Measurements from ENCODE around the gene ZNF419.
"Not testable (repeated sequence)": the region's sequence is repeated elsewhere in the genome, so short reads cannot be mapped to it uniquely, and the experiment has no call there.

ZNF419 gene

GRCh38 chr19:57487477-57488298 lies at the start of gene ZNF419:
Gene ZNF419 (plus strand): TSS chr19:57487750. CDS start chr19:57487951, 201 bp downstream.
- DNase-seq, result peak; percentile 87

GRCh38 chr19:57437931-57438330 lies 49.6 kb upstream of the ZNF419 start:
- no peak for DNase-seq

GRCh38 chr19:57438925-57439324 lies 48.6 kb upstream of the ZNF419 start:
- no peak for DNase-seq

- no peak for DNase-seq
Measured at GRCh38 chr19:57441979-57442752, 45.4 kb upstream of the ZNF419 start.

GRCh38 chr19:57443121-57443696 lies 44.3 kb upstream of the ZNF419 start:
- DNase-seq, result no peak

- no peak for DNase-seq
Measured at GRCh38 chr19:57452307-57452706, 35.2 kb upstream of the ZNF419 start.

- no peak for DNase-seq
Measured at GRCh38 chr19:57465680-57466381, 21.7 kb upstream of the ZNF419 start.

GRCh38 chr19:57466489-57466888 lies 21.1 kb upstream of the ZNF419 start:
- no peak for DNase-seq

- no peak for DNase-seq
Measured at GRCh38 chr19:57473646-57474045, 13.9 kb upstream of the ZNF419 start.

GRCh38 chr19:57477191-57478008 lies 10.2 kb upstream of the ZNF419 start, which contains the start of gene ZNF772:
Gene ZNF772 (minus strand): TSS chr19:57477566. CDS start chr19:57477309, 257 bp downstream.
- DNase-seq, result peak; percentile 67

- not testable (repeated sequence) for DNase-seq
Measured at GRCh38 chr19:57488299-57488644, 722 bp downstream of the ZNF419 start.

- DNase-seq, result not testable (repeated sequence)
Measured at GRCh38 chr19:57499332-57499679, 11.8 kb downstream of the ZNF419 start.

GRCh38 chr19:57499680-57500395 lies 12.3 kb downstream of the ZNF419 start, which contains the start of gene ZNF773:
Gene ZNF773 (plus strand): TSS chr19:57499938. CDS start chr19:57500081, 143 bp downstream.
- DNase-seq, result peak; percentile 79

- not testable (repeated sequence) for DNase-seq
Measured at GRCh38 chr19:57500400-57500799, 12.8 kb downstream of the ZNF419 start.

- no peak for DNase-seq
Measured at GRCh38 chr19:57506163-57506562, 18.6 kb downstream of the ZNF419 start.

- DNase-seq, result no peak
Measured at GRCh38 chr19:57511484-57511883, 23.9 kb downstream of the ZNF419 start.

- DNase-seq, result no peak
Measured at GRCh38 chr19:57512845-57513244, 25.3 kb downstream of the ZNF419 start.

- DNase-seq, result no peak
Measured at GRCh38 chr19:57515255-57515654, 27.7 kb downstream of the ZNF419 start.

- not testable (repeated sequence) for DNase-seq
Measured at GRCh38 chr19:57518021-57518420, 30.5 kb downstream of the ZNF419 start.

GRCh38 chr19:57527136-57527881 lies 39.8 kb downstream of the ZNF419 start, which contains the start of gene ZNF549:
Gene ZNF549 (plus strand): TSS chr19:57527356. CDS start chr19:57527574, 218 bp downstream.
- peak; percentile 91 for DNase-seq

Measured in DMS79 treated with DMSO at 0.1 percent for 48 hours (cell line).